K562 (cell line): Measurements from ENCODE around the gene TXNRD2. TPM values are rescaled to one million over a fixed set of nuclear protein-coding genes. Genes with fewer than 3 reads are reported as not detected.

Source experiments
- MGA ChIP-seq: fragments of 450-650 bp; IDR thresholded peaks from 2 replicates; pipeline ENCODE4 v1.6.1; 2016; ENCODE audit warnings: mild to moderate bottlenecking, moderate library complexity
- MIER1 ChIP-seq: fragments of 450-650 bp; IDR thresholded peaks from 2 replicates; pipeline ENCODE4 v1.6.1; 2016; ENCODE audit warnings: antibody characterized with exemption, mild to moderate bottlenecking, low read depth
- ZNF583 ChIP-seq: fragments of 250-450 bp; sonication (Bioruptor Pico); IDR thresholded peaks from 2 replicates; pipeline ENCODE4 v1.4.0; 2020
- polyA plus RNA-seq, 8 experiments: library from polyadenylated mRNA; depleted of rRNA in 4 of 8; stranded (reverse) in 5 of 8; unstranded in 3 of 8; fragments of >200 nt; fragmentation: Nextera tagmentation in 2 of 8; fragmentation: Illumina TruSeq in 1 of 8; extraction: Ambion mirVana in 2 of 8; extraction: Trizol in 1 of 8; gene quantifications; 2 replicates each; pipeline versions ENCODE4 v1.2.1 to v1.2.3, GENCODE V29; 2011 to 2014; ENCODE audit warnings: inconsistent platforms in 1 of 8, missing spikeins in 1 of 8
- total RNA-seq, 7 experiments: library from RNA; depleted of rRNA in 6 of 7; stranded (reverse); fragments of >200 nt in 6 of 7; fragmentation: Illumina TruSeq in 2 of 7; extraction: Trizol in 2 of 7; gene quantifications; 2 replicates each; pipeline versions ENCODE4 v1.2.1 to v1.2.3, GENCODE V29; 2011 to 2021; ENCODE audit warnings: low replicate concordance in 1 of 7
- TF ChIP-seq, protein P1 (sequence below): fragments of 250-450 bp; sonication (Bioruptor Pico); IDR thresholded peaks from 2 replicates; pipeline ENCODE4 v1.5.0; 2021; ENCODE audit warnings: mild to moderate bottlenecking, moderate library complexity

Gene TXNRD2
- total and polyA plus RNA-seq, 9 of the 15 experiments (the other 6 are each of a cell fraction or from before 2014, with no cell fraction given): 3.3 to 80.2 (median 49.4) TPM

- TF ChIP-seq MGA (no peak), MIER1 (no peak), ZNF583 (CRISPR knock-in tag) (no peak)
- TF ChIP-seq, protein P1, sequence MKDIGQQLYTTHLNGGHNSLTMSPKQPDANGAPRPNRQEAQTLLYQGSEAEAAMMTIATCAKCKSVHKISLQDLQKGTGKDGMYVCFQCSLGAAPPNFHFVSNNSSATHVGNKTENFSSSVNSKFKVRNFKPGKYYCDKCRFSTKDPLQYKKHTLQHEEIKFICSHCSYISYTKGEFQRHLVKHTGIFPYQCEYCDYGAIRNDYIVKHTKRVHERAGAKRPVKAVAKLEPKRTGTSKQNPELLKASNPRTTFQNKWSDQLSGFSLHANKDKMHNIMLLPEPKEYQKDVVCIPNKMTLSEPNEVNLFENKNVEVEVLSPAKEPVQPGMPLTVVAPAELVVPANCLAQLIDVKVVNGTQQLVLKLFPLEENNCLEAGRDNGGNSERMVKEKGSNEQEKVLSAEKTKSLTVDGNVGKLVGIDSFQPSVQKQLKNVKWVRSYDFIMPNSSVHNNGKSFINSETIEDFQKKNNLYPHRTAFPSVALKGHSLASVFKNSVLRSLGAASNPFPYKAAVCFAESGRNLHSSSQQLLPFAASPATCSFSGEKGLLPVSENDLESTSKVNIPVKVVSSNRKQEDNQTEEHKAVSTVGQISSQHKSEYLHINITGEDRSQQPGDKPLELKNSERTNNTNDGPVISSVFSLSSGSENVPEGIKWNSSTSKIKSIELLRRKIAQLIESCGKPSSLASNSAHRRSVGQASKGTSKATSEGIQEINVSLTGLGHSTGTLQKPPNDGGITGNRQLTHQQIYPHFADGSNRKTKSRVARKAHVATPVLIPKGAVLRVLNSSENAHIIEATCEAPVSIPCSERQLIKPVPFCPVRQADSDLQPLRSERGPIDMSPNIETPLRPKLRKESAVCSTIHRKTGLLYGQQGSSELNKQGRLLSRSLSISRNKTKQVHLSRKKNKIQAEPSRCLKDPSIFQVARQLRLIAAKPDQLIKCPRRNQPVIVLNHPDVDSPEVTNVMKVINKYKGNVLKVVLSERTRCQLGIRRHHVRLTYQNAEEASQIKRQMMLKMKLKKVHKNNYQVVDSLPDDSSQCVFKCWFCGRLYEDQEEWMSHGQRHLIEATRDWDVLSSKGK: no peak
Observed at GRCh38 chr22:19930551-19931486, 10.8 kb downstream of the TXNRD2 start (continued).
